OCI-LY3 (cell line): ENCODE data around the gene PTPRU.

Experiments
- EZH2phosphoT487 ChIP-seq: fragments of 200-600 bp; shearing (Covaris generic); IDR thresholded peaks from 2 replicates; pipeline ENCODE4 v1.6.1; 2018; ENCODE audit warnings: antibody characterized with exemption, mixed run types, low read depth
- TF ChIP-seq, protein P1 (sequence below): fragments of 200-600, 300-600 bp; sonication (generic); IDR thresholded peaks from 2 replicates; pipeline ENCODE4 v1.5.1; 2014; ENCODE audit warnings: antibody characterized with exemption, low read length, low read depth

DNA sequence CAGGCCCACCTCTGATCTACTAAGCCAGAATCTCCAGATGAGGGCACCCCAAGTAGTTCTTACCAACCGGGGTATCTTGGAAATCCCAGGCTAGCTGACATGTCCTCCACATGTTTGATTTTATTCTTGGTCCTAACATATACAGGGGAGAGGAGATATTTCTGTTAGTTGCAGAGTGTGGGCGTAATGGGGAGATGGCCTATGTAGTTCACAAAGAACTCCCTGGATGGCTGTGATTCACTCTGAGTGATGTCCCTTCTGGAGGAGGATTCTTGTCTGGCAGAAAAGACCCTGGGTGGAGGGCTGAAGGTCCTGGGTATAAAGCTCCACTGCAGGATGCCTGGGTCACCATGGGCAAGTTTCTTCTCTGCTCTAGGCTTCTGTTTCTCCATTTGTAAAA lies 18.7 kb upstream of the PTPRU start:
- TF ChIP-seq, protein P1, sequence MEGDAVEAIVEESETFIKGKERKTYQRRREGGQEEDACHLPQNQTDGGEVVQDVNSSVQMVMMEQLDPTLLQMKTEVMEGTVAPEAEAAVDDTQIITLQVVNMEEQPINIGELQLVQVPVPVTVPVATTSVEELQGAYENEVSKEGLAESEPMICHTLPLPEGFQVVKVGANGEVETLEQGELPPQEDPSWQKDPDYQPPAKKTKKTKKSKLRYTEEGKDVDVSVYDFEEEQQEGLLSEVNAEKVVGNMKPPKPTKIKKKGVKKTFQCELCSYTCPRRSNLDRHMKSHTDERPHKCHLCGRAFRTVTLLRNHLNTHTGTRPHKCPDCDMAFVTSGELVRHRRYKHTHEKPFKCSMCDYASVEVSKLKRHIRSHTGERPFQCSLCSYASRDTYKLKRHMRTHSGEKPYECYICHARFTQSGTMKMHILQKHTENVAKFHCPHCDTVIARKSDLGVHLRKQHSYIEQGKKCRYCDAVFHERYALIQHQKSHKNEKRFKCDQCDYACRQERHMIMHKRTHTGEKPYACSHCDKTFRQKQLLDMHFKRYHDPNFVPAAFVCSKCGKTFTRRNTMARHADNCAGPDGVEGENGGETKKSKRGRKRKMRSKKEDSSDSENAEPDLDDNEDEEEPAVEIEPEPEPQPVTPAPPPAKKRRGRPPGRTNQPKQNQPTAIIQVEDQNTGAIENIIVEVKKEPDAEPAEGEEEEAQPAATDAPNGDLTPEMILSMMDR, result no peak
- TF ChIP-seq EZH2phosphoT487, result no peak
